DND-41 (cell line): ENCODE results near the gene NOSTRIN.

Experiments used
- ATAC-seq: fragments of 200-7000 bp; cut with Tn5 transposase; 3 replicates; pipeline ENCODE4 v1.9.1; 2021; ENCODE audit warnings: low read depth; ENCODE audit not compliant: insufficient read depth
- DNase-seq: peaks from one replicate; pipeline ENCODE4 v3.0.0-alpha.2; 2020
- H2AFZ ChIP-seq: 2 replicates; pipeline ENCODE4 v1.6.0; 2012; ENCODE audit warnings: low read depth, low read length
- H3K27ac ChIP-seq: 2 replicates; pipeline ENCODE4 v1.5.1; 2012; ENCODE audit warnings: low read length, inconsistent platforms
- H3K27me3 ChIP-seq: fragments of 200-600 bp; sonication (generic); 2 replicates; pipeline ENCODE4 v1.6.0; 2012; ENCODE audit warnings: low read length, mild to moderate bottlenecking, inconsistent platforms; ENCODE audit not compliant: insufficient read depth, poor library complexity
- H3K36me3 ChIP-seq: 2 replicates; pipeline ENCODE4 v1.5.1; 2012; ENCODE audit warnings: low read length, inconsistent platforms; ENCODE audit not compliant: insufficient read depth
- H3K4me1 ChIP-seq: 2 replicates; pipeline ENCODE4 v1.5.1; 2012; ENCODE audit warnings: mild to moderate bottlenecking, low read length; ENCODE audit not compliant: insufficient read depth
- H3K4me2 ChIP-seq: 2 replicates; pipeline ENCODE4 v1.6.0; 2012; ENCODE audit warnings: mild to moderate bottlenecking, moderate library complexity, low read length, inconsistent platforms; ENCODE audit not compliant: insufficient read depth
- H3K4me3 ChIP-seq, 2 experiments: fragments of 200-600 bp in 1 of 2; shearing (Covaris generic) in 1 of 2; 2 replicates each; pipeline ENCODE4 v1.5.1; 2012 to 2016; ENCODE audit warnings: inconsistent platforms in 2 of 2, low read length in 2 of 2, mild to moderate bottlenecking in 2 of 2, low read depth in 1 of 2, moderate library complexity in 1 of 2
- H3K79me2 ChIP-seq: 2 replicates; pipeline ENCODE4 v1.6.0; 2012; ENCODE audit warnings: low read length, inconsistent platforms; ENCODE audit not compliant: insufficient read depth
- H3K9ac ChIP-seq: 2 replicates; pipeline ENCODE4 v1.6.0; 2012; ENCODE audit warnings: low read depth, mild to moderate bottlenecking, inconsistent platforms, low read length, moderate library complexity
- H3K9me3 ChIP-seq: 2 replicates; pipeline ENCODE4 v1.5.1; 2012; ENCODE audit warnings: low read length, moderate library complexity, mild to moderate bottlenecking, inconsistent platforms; ENCODE audit not compliant: insufficient read depth, severe bottlenecking
- H4K20me1 ChIP-seq: 2 replicates; pipeline ENCODE4 v1.6.0; 2012; ENCODE audit warnings: low read length; ENCODE audit not compliant: insufficient read depth
- EZH2 ChIP-seq: IDR thresholded peaks from 3 replicates; pipeline ENCODE4 v1.6.1; 2012; ENCODE audit warnings: borderline replicate concordance, low read depth, mild to moderate bottlenecking, moderate library complexity, low read length, inconsistent platforms; ENCODE audit not compliant: severe bottlenecking
- TF ChIP-seq, protein P1 (sequence below): IDR thresholded peaks from 2 replicates; pipeline ENCODE4 v1.5.1; 2012; ENCODE audit warnings: borderline replicate concordance, low read length, moderate library complexity, mild to moderate bottlenecking; ENCODE audit not compliant: poor library complexity, severe bottlenecking; ENCODE audit errors: extremely low read depth

The NOSTRIN gene

DNA sequence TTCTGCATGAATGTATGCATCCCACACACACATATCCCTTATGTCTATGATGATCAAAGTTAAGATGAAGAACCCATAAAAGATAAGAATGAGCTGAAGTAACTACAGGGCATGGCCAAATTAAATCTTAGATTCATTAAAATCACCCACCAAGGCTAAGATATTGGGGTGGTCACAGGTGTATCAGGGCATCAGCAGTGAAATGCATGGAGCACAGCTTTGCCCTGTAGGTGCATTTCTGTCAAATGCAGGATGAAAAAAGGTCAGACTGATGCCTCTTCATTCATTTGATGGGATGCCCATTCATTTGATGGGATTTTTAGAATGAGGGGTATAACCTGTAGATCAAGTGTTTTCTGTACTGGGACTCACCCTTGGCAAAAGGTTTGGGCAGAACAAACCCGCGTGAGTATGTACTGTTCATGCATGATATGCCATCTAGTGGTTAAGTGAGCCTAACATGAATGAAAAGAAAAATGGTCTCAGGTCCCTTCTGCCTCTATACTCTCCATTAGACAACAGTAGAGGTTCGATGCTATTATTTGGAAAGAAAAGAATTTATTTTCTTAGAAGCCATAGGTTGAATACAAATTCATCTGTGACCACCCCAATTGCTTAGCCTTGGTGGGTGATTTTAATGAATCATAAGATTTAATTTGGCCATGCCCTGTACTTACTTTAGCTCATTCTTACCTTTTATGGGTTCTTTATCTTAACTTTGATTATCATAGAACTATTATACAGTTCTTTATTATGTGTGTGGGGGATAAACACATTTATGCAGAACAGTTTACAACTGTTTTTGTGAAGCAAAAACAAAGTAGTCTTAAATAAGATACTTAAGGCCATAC, 43.2 kb upstream of the NOSTRIN start:
- DNase-seq, result peak; percentile 12
- Histone ChIP-seq H3K9me3 (no peaks in the 10 kb centered on the region), H3K9ac (no peak overlapping the region), H3K27ac (no peak overlapping the region), H3K27me3 (no peaks in the 10 kb centered on the region), H3K4me3 (no peak overlapping the region), H3K4me2 (no peak overlapping the region), H3K36me3 (no peaks in the 10 kb centered on the region), H4K20me1 (no peaks in the 10 kb centered on the region), H3K4me1 (no peaks in the 10 kb centered on the region), H3K79me2 (no peaks in the 10 kb centered on the region), H2AFZ (no peak overlapping the region)
- ATAC-seq, result peak; percentile 81
- no peak for TF ChIP-seq EZH2
- TF ChIP-seq, protein P1, sequence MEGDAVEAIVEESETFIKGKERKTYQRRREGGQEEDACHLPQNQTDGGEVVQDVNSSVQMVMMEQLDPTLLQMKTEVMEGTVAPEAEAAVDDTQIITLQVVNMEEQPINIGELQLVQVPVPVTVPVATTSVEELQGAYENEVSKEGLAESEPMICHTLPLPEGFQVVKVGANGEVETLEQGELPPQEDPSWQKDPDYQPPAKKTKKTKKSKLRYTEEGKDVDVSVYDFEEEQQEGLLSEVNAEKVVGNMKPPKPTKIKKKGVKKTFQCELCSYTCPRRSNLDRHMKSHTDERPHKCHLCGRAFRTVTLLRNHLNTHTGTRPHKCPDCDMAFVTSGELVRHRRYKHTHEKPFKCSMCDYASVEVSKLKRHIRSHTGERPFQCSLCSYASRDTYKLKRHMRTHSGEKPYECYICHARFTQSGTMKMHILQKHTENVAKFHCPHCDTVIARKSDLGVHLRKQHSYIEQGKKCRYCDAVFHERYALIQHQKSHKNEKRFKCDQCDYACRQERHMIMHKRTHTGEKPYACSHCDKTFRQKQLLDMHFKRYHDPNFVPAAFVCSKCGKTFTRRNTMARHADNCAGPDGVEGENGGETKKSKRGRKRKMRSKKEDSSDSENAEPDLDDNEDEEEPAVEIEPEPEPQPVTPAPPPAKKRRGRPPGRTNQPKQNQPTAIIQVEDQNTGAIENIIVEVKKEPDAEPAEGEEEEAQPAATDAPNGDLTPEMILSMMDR, result peak; percentile 68

DNA sequence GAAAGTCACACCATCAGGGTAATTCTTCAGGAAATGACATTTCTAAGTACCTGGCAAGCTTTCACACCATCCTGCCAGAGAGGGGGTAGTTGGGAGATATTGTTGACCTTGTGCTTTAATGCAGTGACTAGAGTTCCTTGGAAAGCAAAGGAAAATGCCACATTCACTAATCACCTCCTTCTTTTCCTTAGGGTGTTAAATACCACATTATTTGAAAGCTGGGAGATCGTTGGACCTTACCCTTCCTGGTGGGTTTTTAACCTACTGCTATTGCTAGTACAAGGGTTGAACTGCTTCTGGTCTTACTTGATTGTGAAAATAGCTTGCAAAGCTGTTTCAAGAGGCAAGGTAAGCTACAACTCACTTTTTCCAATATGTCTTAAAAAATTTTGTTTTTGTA, 37.0 kb upstream of the NOSTRIN start:
- no peak for DNase-seq
- no peak for TF ChIP-seq EZH2
- TF ChIP-seq, protein P1, result no peak
- no peak for ATAC-seq

DNA sequence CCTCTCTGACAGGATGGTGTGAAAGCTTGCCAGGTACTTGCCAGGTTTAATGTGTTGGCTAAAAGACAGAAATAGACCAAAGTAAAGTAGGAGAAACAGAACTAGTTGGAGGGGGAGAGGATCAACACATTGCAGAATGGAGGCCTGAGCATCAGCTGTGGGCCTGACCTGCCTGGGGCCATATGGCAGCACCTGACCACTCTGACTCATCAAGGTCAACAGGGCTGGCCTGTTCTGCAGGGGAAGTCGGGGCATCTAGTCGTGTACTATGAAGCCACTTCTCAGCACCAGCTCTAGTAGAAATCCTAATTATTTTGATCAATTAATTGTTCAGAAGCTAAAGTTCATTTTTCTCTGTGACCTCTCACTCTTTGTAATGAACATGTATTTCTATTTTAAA, 35.8 kb upstream of the NOSTRIN start:
- no peak overlapping the region for H3K4me2 ChIP-seq
- H3K4me3 ChIP-seq, result no peak overlapping the region
- H3K27ac ChIP-seq, result no peak overlapping the region
- H3K79me2 ChIP-seq, result no peaks in the 10 kb centered on the region
- no peak for TF ChIP-seq EZH2
- TF ChIP-seq, protein P1, result no peak
- no peaks in the 10 kb centered on the region for H3K4me1 ChIP-seq
- no peaks in the 10 kb centered on the region for H3K9me3 ChIP-seq
- no peak overlapping the region for H3K9ac ChIP-seq
- no peak for DNase-seq
- no peaks in the 10 kb centered on the region for H4K20me1 ChIP-seq
- ATAC-seq, result no peak
- H3K36me3 ChIP-seq, result peaks cover 8% of the 10 kb centered on the region; the same call in 1 of the 2 replicates
- no peaks in the 10 kb centered on the region for H3K27me3 ChIP-seq
- H2AFZ ChIP-seq, result no peak overlapping the region

More for the DNA sequence above, 37.0 kb upstream of the NOSTRIN start:
- Histone ChIP-seq H3K4me1 (no peaks in the 10 kb centered on the region), H3K9ac (no peak overlapping the region), H3K79me2 (no peaks in the 10 kb centered on the region), H3K4me2 (no peak overlapping the region), H2AFZ (no peak overlapping the region), H3K9me3 (no peaks in the 10 kb centered on the region), H3K27me3 (no peaks in the 10 kb centered on the region), H3K4me3 (no peak overlapping the region), H4K20me1 (no peaks in the 10 kb centered on the region), H3K27ac (no peak overlapping the region), H3K36me3 (peaks cover 8% of the 10 kb centered on the region; the same call in 1 of the 2 replicates)
